Keratinocyte (primary cell): ENCODE measurements around the gene TDRD10. TPM values are rescaled to one million over a fixed set of nuclear protein-coding genes. Genes with fewer than 3 reads are reported as not detected.

ENCODE experiments used
- DNase-seq: peaks from one replicate; pipeline ENCODE4 v3.0.0-alpha.2; 2011; ENCODE audit warnings: low read depth, missing footprints, low spot score
- FAIRE-seq: peaks from 2 replicates; lab custom pipeline; 2011; peaks lifted over from hg19 to GRCh38; lab: Jason Lieb, UNC
- H2AFZ ChIP-seq: 2 replicates; pipeline ENCODE4 v1.6.0; 2012; ENCODE audit warnings: low read length, control low read depth, inconsistent platforms; ENCODE audit not compliant: control insufficient read depth
- H3K27ac ChIP-seq: 2 replicates; pipeline ENCODE4 v1.5.1; 2011; ENCODE audit warnings: low read length; ENCODE audit not compliant: control insufficient read depth, insufficient read depth
- H3K27me3 ChIP-seq: 3 replicates; pipeline ENCODE4 v1.6.0; 2011; ENCODE audit warnings: low read length; ENCODE audit not compliant: control insufficient read depth, insufficient read depth; ENCODE audit errors: extremely low read depth
- H3K36me3 ChIP-seq, 2 experiments: 2 replicates in 1 of 2; 3 replicates in 1 of 2; pipeline ENCODE4 v1.5.1; 2011; ENCODE audit warnings: low read length in 2 of 2, mild to moderate bottlenecking in 1 of 2; ENCODE audit not compliant: control insufficient read depth in 2 of 2, insufficient read depth in 2 of 2; ENCODE audit errors: extremely low read depth in 1 of 2
- H3K4me1 ChIP-seq: 3 replicates; pipeline ENCODE4 v1.5.1; 2011; ENCODE audit warnings: low read length; ENCODE audit not compliant: control insufficient read depth, insufficient read depth; ENCODE audit errors: extremely low read depth
- H3K4me2 ChIP-seq: 3 replicates; pipeline ENCODE4 v1.6.0; 2011; ENCODE audit warnings: low read depth, low read length; ENCODE audit not compliant: control insufficient read depth, insufficient read depth; ENCODE audit errors: extremely low read depth
- H3K4me3 ChIP-seq, 3 experiments: fragments of 200-600 bp in 1 of 3; sonication (generic) in 1 of 3; 2 replicates in 2 of 3; 3 replicates in 1 of 3; pipeline ENCODE4 v1.5.1; 2011 to 2016; ENCODE audit warnings: low read length in 3 of 3, mild to moderate bottlenecking in 3 of 3, control low read depth in 2 of 3, inconsistent platforms in 1 of 3, low read depth in 1 of 3, mixed read lengths in 1 of 3, mixed run types in 1 of 3, moderate library complexity in 1 of 3; ENCODE audit not compliant: control insufficient read depth in 2 of 3, insufficient read depth in 2 of 3; ENCODE audit errors: extremely low read depth in 1 of 3
- H3K79me2 ChIP-seq: 2 replicates; pipeline ENCODE4 v1.6.0; 2012; ENCODE audit warnings: low read length; ENCODE audit not compliant: control insufficient read depth, insufficient read depth
- H3K9ac ChIP-seq: 3 replicates; pipeline ENCODE4 v1.6.0; 2011; ENCODE audit warnings: low read length; ENCODE audit not compliant: control insufficient read depth, insufficient read depth; ENCODE audit errors: extremely low read depth
- H3K9me1 ChIP-seq: 3 replicates; pipeline ENCODE4 v1.6.0; 2011; ENCODE audit warnings: low read length; ENCODE audit not compliant: control insufficient read depth, insufficient read depth; ENCODE audit errors: extremely low read depth
- H3K9me3 ChIP-seq: 2 replicates; pipeline ENCODE4 v1.5.1; 2012; ENCODE audit warnings: low read depth, low read length; ENCODE audit not compliant: control insufficient read depth
- H4K20me1 ChIP-seq: 3 replicates; pipeline ENCODE4 v1.6.0; 2011; ENCODE audit warnings: low read length; ENCODE audit not compliant: control insufficient read depth, insufficient read depth; ENCODE audit errors: extremely low read depth
- CTCF ChIP-seq, 3 experiments: IDR thresholded peaks in 1 of 3; conservative IDR thresholded peaks in 1 of 3; optimal IDR thresholded peaks in 1 of 3; 2 replicates in 2 of 3; 3 replicates in 1 of 3; pipeline versions ENCODE3 to v1.5.1; 2011; ENCODE audit warnings: low read length in 3 of 3, mild to moderate bottlenecking in 3 of 3, moderate library complexity in 2 of 3, control low read depth in 1 of 3, inconsistent platforms in 1 of 3; ENCODE audit not compliant: insufficient read depth in 2 of 3; ENCODE audit errors: extremely low read depth in 1 of 3
- EZH2 ChIP-seq: IDR thresholded peaks from one replicate; pipeline ENCODE4 v1.6.1; 2012; ENCODE audit warnings: inconsistent platforms, mild to moderate bottlenecking, low read length, moderate library complexity
- dilution Hi-C: fragments of 300-500 bp; cut with MboI; formaldehyde crosslinking; loops from one replicate; pipeline ENCODE4 v1.7.0; 2020; ENCODE audit warnings: low sequenced_read_pairs; ENCODE audit not compliant: extremely low pct_ligation_motif_present
- polyA plus RNA-seq, 5 experiments: library from polyadenylated mRNA; depleted of rRNA in 3 of 5; stranded (reverse) in 3 of 5; stranded (forward) in 1 of 5; unstranded in 1 of 5; fragments of >200 nt; gene quantifications; 1 replicate in 1 of 5; 2 replicates in 3 of 5; 3 replicates in 1 of 5; pipeline versions ENCODE4 v1.2.1 to v1.2.3, GENCODE V29; 2011 to 2012; ENCODE audit warnings: missing spikeins in 2 of 5, low read depth in 1 of 5, low replicate concordance in 1 of 5

The TDRD10 gene
- polyA plus RNA-seq, 1 donor (not counting 4 experiments of a cell fraction or from before 2014, with no cell fraction given), result not detected

DNA sequence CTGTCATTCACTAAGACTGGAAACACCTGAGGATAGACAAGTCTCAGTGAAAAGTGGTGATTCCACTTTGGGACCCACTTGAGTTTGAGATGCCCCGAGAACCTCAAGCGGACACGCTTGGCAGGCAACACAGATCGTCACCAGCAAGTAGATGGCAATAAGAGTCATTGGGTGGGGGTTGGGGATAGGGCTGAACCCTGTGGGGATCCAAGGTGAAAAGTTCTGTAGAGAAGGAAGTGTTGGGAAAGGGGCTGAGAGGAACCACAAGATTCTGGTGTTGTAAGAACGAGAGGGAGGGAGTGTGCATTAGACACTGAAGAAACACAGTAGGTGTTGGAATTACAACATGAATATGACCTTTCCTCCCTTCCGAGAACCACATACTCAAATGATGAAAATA, 45.4 kb upstream of the TDRD10 start:
- no peaks in the 10 kb centered on the region for H3K9me1 ChIP-seq
- no peak overlapping the region for H3K27ac ChIP-seq
- no peak overlapping the region for H3K9ac ChIP-seq
- no peaks in the 10 kb centered on the region for H3K27me3 ChIP-seq
- H3K4me3 ChIP-seq, result no peak overlapping the region
- H3K4me2 ChIP-seq, result no peak overlapping the region
- H3K79me2 ChIP-seq, result no peaks in the 10 kb centered on the region
- peaks cover 5 to 19% of the 10 kb centered on the region in 2 experiments for H3K36me3 ChIP-seq
- no peaks in the 10 kb centered on the region for H3K9me3 ChIP-seq
- peaks cover 11% of the 10 kb centered on the region for H3K4me1 ChIP-seq
- FAIRE-seq (no peak), DNase-seq (no peak)
- TF ChIP-seq CTCF (optimal IDR thresholded peaks at IDR 0.05 in 1 of 3, IDR thresholded peaks at IDR 0.05 in 1 of 3, conservative IDR thresholded peaks at IDR 0.05 in 1 of 3; ENCODE audit: extremely low read depth in 1 of 3, insufficient read depth in 2 of 3, low read length in 3 of 3) (no peak), EZH2 (no peak)
- H4K20me1 ChIP-seq, result no peaks in the 10 kb centered on the region
- dilution Hi-C loops, result no loop called here
- H2AFZ ChIP-seq, result no peak overlapping the region

DNA sequence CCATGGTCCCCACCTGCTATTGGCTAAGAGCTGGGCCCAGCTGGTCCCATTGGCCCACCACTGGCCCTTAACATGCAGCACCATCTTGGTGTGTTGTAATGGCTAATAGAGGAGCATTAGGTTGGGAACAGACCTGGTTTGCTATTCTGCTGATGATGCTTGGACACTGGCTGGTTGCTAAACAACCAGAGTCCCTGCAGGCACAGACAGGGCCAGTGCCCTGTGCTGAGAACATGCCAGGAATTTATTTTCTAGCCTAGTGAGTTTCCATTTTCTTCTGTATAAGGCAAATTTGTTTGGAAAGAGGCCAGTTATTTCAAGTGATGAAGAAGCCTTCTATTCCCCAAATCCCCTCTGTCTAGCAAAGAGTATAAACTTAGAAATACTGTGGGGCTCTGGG, 42.9 kb upstream of the TDRD10 start:
- FAIRE-seq, result no peak
- Histone ChIP-seq H3K79me2 (no peaks in the 10 kb centered on the region), H3K4me2 (no peak overlapping the region), H3K9ac (no peak overlapping the region), H2AFZ (no peak overlapping the region), H3K9me1 (no peaks in the 10 kb centered on the region), H3K9me3 (no peaks in the 10 kb centered on the region), H3K36me3 (peaks cover 3 to 15% of the 10 kb centered on the region in 2 experiments), H3K27ac (no peak overlapping the region), H4K20me1 (no peaks in the 10 kb centered on the region), H3K4me3 (no peak overlapping the region), H3K27me3 (no peaks in the 10 kb centered on the region), H3K4me1 (peaks cover 7% of the 10 kb centered on the region)
- DNase-seq, result no peak
- TF ChIP-seq EZH2 (no peak), CTCF (optimal IDR thresholded peaks at IDR 0.05 in 1 of 3, IDR thresholded peaks at IDR 0.05 in 1 of 3, conservative IDR thresholded peaks at IDR 0.05 in 1 of 3; ENCODE audit: extremely low read depth in 1 of 3, insufficient read depth in 2 of 3, low read length in 3 of 3) (no peak)
- dilution Hi-C loops, result no loop called here
